HK-2 (cell line): ENCODE data around the gene ARID1B.
A peak's percentile ranks its signal among the peaks of the same experiment; 100 is the strongest.

ENCODE experiments used
- DNase-seq: peaks from one replicate; pipeline ENCODE4 v3.0.0-alpha.2; 2018; ENCODE audit not compliant: unreplicated experiment

The ARID1B gene

GRCh38 chr6:157210954-157211353 is 433.8 kb downstream of the ARID1B start:
- DNase-seq = no peak

GRCh38 chr6:157211603-157212455 is 434.7 kb downstream of the ARID1B start:
- DNase-seq = no peak

- no peak for DNase-seq
Observed at GRCh38 chr6:157213426-157213825, 436.2 kb downstream of the ARID1B start.

- DNase-seq = no peak
Observed at GRCh38 chr6:157213907-157214565, 436.9 kb downstream of the ARID1B start.

- DNase-seq = no peak
Observed at GRCh38 chr6:157215717-157216116, 438.5 kb downstream of the ARID1B start.

GRCh38 chr6:157216570-157216969 is 439.4 kb downstream of the ARID1B start:
- DNase-seq = no peak

GRCh38 chr6:157217198-157217893 is 440.2 kb downstream of the ARID1B start:
- no peak for DNase-seq

GRCh38 chr6:157217894-157218370 is 440.8 kb downstream of the ARID1B start:
- no peak for DNase-seq

GRCh38 chr6:157218371-157219198 is 441.4 kb downstream of the ARID1B start:
- DNase-seq = no peak

- DNase-seq = no peak
Observed at GRCh38 chr6:157219201-157220200, 442.3 kb downstream of the ARID1B start.

- DNase-seq = no peak
Observed at GRCh38 chr6:157220485-157220884, 443.3 kb downstream of the ARID1B start.

- DNase-seq = peak; percentile 87
Observed at GRCh38 chr6:157221049-157221816, 444.1 kb downstream of the ARID1B start.

GRCh38 chr6:157221817-157222175 is 444.6 kb downstream of the ARID1B start:
- no peak for DNase-seq

- DNase-seq = no peak
Observed at GRCh38 chr6:157222201-157222981, 445.2 kb downstream of the ARID1B start.

- DNase-seq = no peak
Observed at GRCh38 chr6:157223021-157223430, 445.8 kb downstream of the ARID1B start.

- no peak for DNase-seq
Observed at GRCh38 chr6:157223511-157223910, 446.3 kb downstream of the ARID1B start.

GRCh38 chr6:157224178-157224950 is 447.2 kb downstream of the ARID1B start:
- DNase-seq = no peak
